HL-60 (cell line): ENCODE data around the gene MRPS35.

Experiments
- DNase-seq, 2 experiments: peaks; one replicate each; pipeline ENCODE4 v3.0.0-alpha.2; 2010 to 2020; ENCODE audit warnings: low read depth in 1 of 2, low spot score in 1 of 2
- H3K27ac ChIP-seq: fragments of 250-450 bp; sonication (Bioruptor Pico); replicated peaks from 2 replicates; pipeline ENCODE4 v1.5.1; 2020; ENCODE audit warnings: mild to moderate bottlenecking, moderate library complexity
- H3K27me3 ChIP-seq: fragments of 250-450 bp; sonication (Bioruptor Pico); 2 replicates; pipeline ENCODE4 v1.5.1; 2021; ENCODE audit warnings: mild to moderate bottlenecking, moderate library complexity; ENCODE audit not compliant: insufficient read depth, poor library complexity, severe bottlenecking
- H3K4me3 ChIP-seq: replicated peaks from 2 replicates; pipeline ENCODE4 v1.5.1; 2011; ENCODE audit warnings: mild to moderate bottlenecking, control low read depth, low read length; ENCODE audit not compliant: insufficient read depth
- CTCF ChIP-seq: IDR thresholded peaks from one replicate; pipeline ENCODE4 v1.5.1; 2011; ENCODE audit warnings: low read length, control low read depth, inconsistent platforms; ENCODE audit not compliant: insufficient read depth
- GABPA ChIP-seq: IDR thresholded peaks from 2 replicates; pipeline ENCODE4 v1.6.1; 2012; ENCODE audit warnings: low read depth
- POLR2AphosphoS5 ChIP-seq: IDR thresholded peaks from 2 replicates; pipeline ENCODE4 v1.6.1; 2012; ENCODE audit warnings: low read depth
- REST ChIP-seq: IDR thresholded peaks from 2 replicates; pipeline ENCODE4 v1.6.1; 2012; ENCODE audit warnings: low read depth; ENCODE audit not compliant: insufficient replicate concordance
- SPI1 ChIP-seq: IDR thresholded peaks from 2 replicates; pipeline ENCODE4 v1.6.1; 2012; ENCODE audit warnings: low read depth, mild to moderate bottlenecking, borderline replicate concordance

Gene MRPS35

GRCh38 chr12:27709932-27710591 lies 570 bp upstream of the MRPS35 start:
- TF ChIP-seq CTCF: no peak
- TF ChIP-seq GABPA: no peak
- TF ChIP-seq POLR2AphosphoS5: no peak
- TF ChIP-seq REST: no peak
- no peak for TF ChIP-seq SPI1
- Histone ChIP-seq H3K27ac (peak overlapping the region; percentile 82), H3K4me3 (peak overlapping the region; percentile 99), H3K27me3 (no peaks in the 10 kb centered on the region)
- peak in 1 of 2 experiments; percentile 26 for DNase-seq

GRCh38 chr12:27711317-27711682 lies 668 bp downstream of the MRPS35 start:
- Histone ChIP-seq H3K27ac (peak overlapping the region; percentile 82), H3K27me3 (no peaks in the 10 kb centered on the region), H3K4me3 (peak overlapping the region; percentile 99)
- TF ChIP-seq SPI1: no peak
- TF ChIP-seq REST: no peak
- no peak for TF ChIP-seq GABPA
- no peak for TF ChIP-seq CTCF
- TF ChIP-seq POLR2AphosphoS5: no peak
- DNase-seq: peak in 1 of 2 experiments; percentile 15

- peak; percentile 40 to 67 for DNase-seq
- peak overlapping the region; percentile 99 for H3K4me3 ChIP-seq
Measured at GRCh38 chr12:27711967-27712366, 1.3 kb downstream of the MRPS35 start.

More at GRCh38 chr12:27711967-27712366, 1.3 kb downstream of the MRPS35 start:
- H3K27ac ChIP-seq: peak overlapping the region; percentile 82
- TF ChIP-seq REST (no peak), SPI1 (peak; percentile 60; the same call in 1 of the 2 replicates)
- no peaks in the 10 kb centered on the region for H3K27me3 ChIP-seq
